H9 (cell line): Measurements from ENCODE around the gene BCO1. TPM values are rescaled to one million over a fixed set of nuclear protein-coding genes. Genes with fewer than 3 reads are reported as not detected.

Source experiments
- DNase-seq: peaks from one replicate; pipeline ENCODE4 v3.0.0-alpha.2; 2017
- H2AFZ ChIP-seq: one replicate; pipeline ENCODE4 v1.6.1; 2013; ENCODE audit warnings: mild to moderate bottlenecking, low read length, control low read depth, moderate library complexity
- H2AK5ac ChIP-seq: 2 replicates; pipeline ENCODE4 v1.6.1; 2013; ENCODE audit warnings: low read length, control low read depth, mixed read lengths; ENCODE audit not compliant: insufficient read length
- H2BK120ac ChIP-seq: one replicate; pipeline ENCODE4 v1.6.1; 2013; ENCODE audit warnings: low read depth, mild to moderate bottlenecking, low read length, control low read depth, inconsistent platforms; ENCODE audit not compliant: poor library complexity, severe bottlenecking
- H2BK12ac ChIP-seq: 2 replicates; pipeline ENCODE4 v1.6.1; 2013; ENCODE audit warnings: low read length, control low read depth, mixed read lengths, low read depth; ENCODE audit not compliant: insufficient read length
- H2BK15ac ChIP-seq: 2 replicates; pipeline ENCODE4 v1.6.1; 2013; ENCODE audit warnings: low read depth, low read length, control low read depth
- H2BK20ac ChIP-seq: one replicate; pipeline ENCODE4 v1.6.1; 2013; ENCODE audit warnings: low read depth, mild to moderate bottlenecking, low read length, control low read depth, inconsistent platforms; ENCODE audit not compliant: poor library complexity, severe bottlenecking
- H2BK5ac ChIP-seq: 2 replicates; pipeline ENCODE4 v1.6.1; 2013; ENCODE audit warnings: low read length, control low read depth, mixed read lengths; ENCODE audit not compliant: insufficient read length
- H3K14ac ChIP-seq: 2 replicates; pipeline ENCODE4 v1.6.1; 2013; ENCODE audit warnings: low read length, control low read depth; ENCODE audit not compliant: insufficient read depth
- H3K18ac ChIP-seq: 2 replicates; pipeline ENCODE4 v1.6.1; 2013; ENCODE audit warnings: low read depth, mild to moderate bottlenecking, mixed read lengths, low read length, control low read depth; ENCODE audit not compliant: insufficient read length
- H3K23ac ChIP-seq: 2 replicates; pipeline ENCODE4 v1.6.1; 2013; ENCODE audit warnings: low read length, control low read depth, mixed read lengths, low read depth; ENCODE audit not compliant: insufficient read length
- H3K23me2 ChIP-seq: 2 replicates; pipeline ENCODE4 v1.6.1; 2013; ENCODE audit warnings: low read depth, mild to moderate bottlenecking, mixed read lengths, low read length, control low read depth; ENCODE audit not compliant: insufficient read length, poor library complexity, severe bottlenecking
- H3K27ac ChIP-seq: 2 replicates; pipeline ENCODE4 v1.5.1; 2013; ENCODE audit warnings: low read length, control low read depth, mixed read lengths, low read depth; ENCODE audit not compliant: insufficient read length
- H3K27me3 ChIP-seq: 2 replicates; pipeline ENCODE4 v1.6.1; 2013; ENCODE audit warnings: low read length, control low read depth, inconsistent platforms; ENCODE audit not compliant: insufficient read depth
- H3K4ac ChIP-seq: 2 replicates; pipeline ENCODE4 v1.6.1; 2013; ENCODE audit warnings: low read depth, mild to moderate bottlenecking, control low read depth, inconsistent platforms, low read length, moderate library complexity
- H3K4me1 ChIP-seq: 2 replicates; pipeline ENCODE4 v1.6.1; 2013; ENCODE audit warnings: low read length, control low read depth, inconsistent platforms; ENCODE audit not compliant: insufficient read depth
- H3K4me2 ChIP-seq: 2 replicates; pipeline ENCODE4 v1.6.1; 2013; ENCODE audit warnings: low read length, control low read depth, mixed read lengths; ENCODE audit not compliant: insufficient read length, insufficient read depth
- H3K56ac ChIP-seq: 2 replicates; pipeline ENCODE4 v1.6.1; 2013; ENCODE audit warnings: low read depth, mild to moderate bottlenecking, mixed read lengths, low read length, control low read depth; ENCODE audit not compliant: insufficient read length
- H3K79me1 ChIP-seq: 2 replicates; pipeline ENCODE4 v1.6.1; 2013; ENCODE audit warnings: low read depth, mild to moderate bottlenecking, moderate library complexity, low read length, control low read depth, inconsistent platforms; ENCODE audit not compliant: insufficient read depth, poor library complexity, severe bottlenecking
- H3K79me2 ChIP-seq: 2 replicates; pipeline ENCODE4 v1.6.1; 2013; ENCODE audit warnings: low read length, control low read depth, inconsistent platforms; ENCODE audit not compliant: insufficient read depth
- H3K9ac ChIP-seq: 2 replicates; pipeline ENCODE4 v1.6.1; 2013; ENCODE audit warnings: low read length, control low read depth, mixed read lengths; ENCODE audit not compliant: insufficient read length; ENCODE audit errors: extremely low read depth
- H3K9me3 ChIP-seq: one replicate; pipeline ENCODE4 v1.6.1; 2013; ENCODE audit warnings: low read depth, low read length, inconsistent platforms; ENCODE audit not compliant: control insufficient read depth
- H3T11ph ChIP-seq: one replicate; pipeline ENCODE4 v1.6.1; 2013; ENCODE audit warnings: mild to moderate bottlenecking, low read length, control low read depth, inconsistent platforms
- H4K20me1 ChIP-seq: one replicate; pipeline ENCODE4 v1.6.1; 2013; ENCODE audit not compliant: control insufficient read depth, insufficient read length, insufficient read depth
- H4K5ac ChIP-seq: 2 replicates; pipeline ENCODE4 v1.6.1; 2013; ENCODE audit warnings: low read depth, mild to moderate bottlenecking, mixed read lengths, low read length, control low read depth; ENCODE audit not compliant: insufficient read length
- H4K8ac ChIP-seq: replicated peaks from 2 replicates; pipeline ENCODE4 v1.6.1; 2013; ENCODE audit warnings: low read length, control low read depth, mixed read lengths, low read depth; ENCODE audit not compliant: insufficient read length
- H4K91ac ChIP-seq: 2 replicates; pipeline ENCODE4 v1.6.1; 2013; ENCODE audit warnings: low read depth, mild to moderate bottlenecking, moderate library complexity, mixed read lengths, low read length, control low read depth; ENCODE audit not compliant: insufficient read length
- H3K27ac Mint-ChIP-seq, 3 experiments: 2 replicates in 2 of 3; 3 replicates in 1 of 3; pipeline ENCODE4 v1.8.0; 2020 to 2021; ENCODE audit warnings: mixed read lengths in 3 of 3, mild to moderate bottlenecking in 1 of 3, moderate library complexity in 1 of 3
- H3K27me3 Mint-ChIP-seq: 2 replicates; pipeline ENCODE4 v1.8.0; 2021; ENCODE audit warnings: low read depth, mild to moderate bottlenecking, moderate library complexity, mixed read lengths
- H3K36me3 Mint-ChIP-seq, 3 experiments: 2 replicates in 2 of 3; 3 replicates in 1 of 3; pipeline ENCODE4 v1.8.0; 2020 to 2021; ENCODE audit warnings: low read depth in 3 of 3, mixed read lengths in 3 of 3; ENCODE audit not compliant: insufficient read depth in 1 of 3
- H3K4me1 Mint-ChIP-seq, 2 experiments: 2 replicates each; pipeline ENCODE4 v1.8.0; 2020; ENCODE audit warnings: mixed read lengths in 2 of 2
- H3K4me3 Mint-ChIP-seq, 2 experiments: 2 replicates in 1 of 2; 3 replicates in 1 of 2; pipeline ENCODE4 v1.8.0; 2020 to 2021; ENCODE audit warnings: mild to moderate bottlenecking in 2 of 2, mixed read lengths in 2 of 2, moderate library complexity in 1 of 2
- H3K9me3 Mint-ChIP-seq, 2 experiments: 2 replicates in 1 of 2; 3 replicates in 1 of 2; pipeline ENCODE4 v1.8.0; 2020; ENCODE audit warnings: mild to moderate bottlenecking in 2 of 2, mixed read lengths in 2 of 2, moderate library complexity in 1 of 2
- CTCF ChIP-seq: fragments of 200-600 bp; sonication (generic); conservative IDR thresholded peaks from 3 replicates; pipeline ENCODE4 v1.8.0; 2021; ENCODE audit warnings: antibody characterized with exemption, mild to moderate bottlenecking
- WGBS: extraction: QIAGEN DNeasy Blood & Tissue Kit; methylation state at CpG from one replicate; pipeline ENCODE4 v1.1.7; 2013; ENCODE audit warnings: missing lambda C conversion rate, low lambda C conversion rate, mixed read lengths; ENCODE audit not compliant: insufficient read length; ENCODE audit errors: extremely low coverage; 5-methylcytosine and 5-hydroxymethylcytosine counted together
- total RNA-seq: library from RNA; stranded (reverse); gene quantifications from 2 replicates; pipeline ENCODE4 v1.2.1, GENCODE V29; 2021

Gene BCO1
- total RNA-seq, 1 experiment from 2014 or later: not detected

GRCh38 chr16:81207076-81207475 lies 31.4 kb upstream of the BCO1 start:
- Mint-ChIP-seq H3K4me1 (peaks cover 6 to 10% of the 10 kb centered on the region in 2 experiments), H3K36me3 (no peaks in the 10 kb centered on the region; a peak in 1 of 7 replicates), H3K4me3 (no peak overlapping the region), H3K27ac (no peak overlapping the region), H3K27me3 (peaks cover 12% of the 10 kb centered on the region), H3K9me3 (no peaks in the 10 kb centered on the region)
- Histone ChIP-seq H3K23me2 (no peaks in the 10 kb centered on the region), H4K20me1 (no peaks in the 10 kb centered on the region), H3K9ac (no peak overlapping the region), H2AK5ac (no peak overlapping the region), H3K27ac (no peak overlapping the region), H2BK12ac (no peak overlapping the region), H2BK20ac (no peak overlapping the region), H2BK5ac (no peak overlapping the region), H3K9me3 (no peaks in the 10 kb centered on the region), H3K14ac (no peak overlapping the region), H4K8ac (no peak overlapping the region), H3K79me1 (no peaks in the 10 kb centered on the region), H3K56ac (no peak overlapping the region), H3K4me2 (no peak overlapping the region), H3K4ac (no peak overlapping the region), H2AFZ (no peak overlapping the region), H3K4me1 (no peaks in the 10 kb centered on the region), H3K18ac (no peak overlapping the region), H3K27me3 (no peaks in the 10 kb centered on the region), H4K5ac (no peak overlapping the region), H4K91ac (no peak overlapping the region), H3T11ph (no peak overlapping the region), H2BK15ac (no peak overlapping the region), H3K79me2 (no peaks in the 10 kb centered on the region), H3K23ac (no peak overlapping the region), H2BK120ac (no peak overlapping the region)
- WGBS: no CpG with 5 or more reads among the region's 6 CpGs
- no peak for DNase-seq
- TF ChIP-seq CTCF: no peak
